H1 (cell line): ENCODE data around the gene NCK2. TPM values are rescaled to one million over a fixed set of nuclear protein-coding genes. Genes with fewer than 3 reads are reported as not detected.

Experiments used
- CTCF ChIA-PET: fragments of 300-600 bp; sonication (Branson Sonifier 250); formaldehyde crosslinking; loops from one replicate; lab custom pipeline; 2021; ENCODE audit not compliant: partially characterized antibody; lab: Charles Lee
- POLR2A ChIA-PET: fragments of 300-600 bp; sonication (Branson Sonifier 250); formaldehyde crosslinking; loops from one replicate; lab custom pipeline; 2021; ENCODE audit warnings: inconsistent platforms; ENCODE audit not compliant: partially characterized antibody; lab: Charles Lee
- DNase-seq, 2 experiments: peaks; one replicate each; pipeline versions ENCODE4 v3.0.0 to v3.0.0-alpha.2; 2010 to 2022; ENCODE audit warnings: low spot score in 2 of 2, low read depth in 1 of 2, mixed read lengths in 1 of 2
- FAIRE-seq: peaks from 2 replicates; lab custom pipeline; 2011; peaks lifted over from hg19 to GRCh38; lab: Jason Lieb, UNC
- H2AFZ ChIP-seq: 2 replicates; pipeline ENCODE4 v1.8.1; 2012; ENCODE audit warnings: low read length, inconsistent platforms
- H2AK5ac ChIP-seq: 2 replicates; pipeline ENCODE4 v1.6.1; 2013; ENCODE audit warnings: low read depth, low read length
- H2BK120ac ChIP-seq: replicated peaks from 2 replicates; pipeline ENCODE3; 2013; ENCODE audit warnings: low read depth, low read length, inconsistent platforms
- H2BK12ac ChIP-seq: 2 replicates; pipeline ENCODE4 v1.6.1; 2013; ENCODE audit warnings: low read depth, low read length
- H2BK15ac ChIP-seq: 2 replicates; pipeline ENCODE4 v1.6.1; 2013; ENCODE audit warnings: low read length
- H2BK20ac ChIP-seq: 2 replicates; pipeline ENCODE4 v1.6.1; 2013; ENCODE audit warnings: low read length
- H2BK5ac ChIP-seq: 2 replicates; pipeline ENCODE4 v1.6.1; 2013; ENCODE audit warnings: low read depth, low read length
- H3K14ac ChIP-seq: 2 replicates; pipeline ENCODE4 v1.6.1; 2013; ENCODE audit warnings: inconsistent platforms; ENCODE audit not compliant: insufficient read length
- H3K18ac ChIP-seq: 2 replicates; pipeline ENCODE4 v1.6.1; 2013; ENCODE audit warnings: low read length; ENCODE audit errors: extremely low read depth
- H3K23ac ChIP-seq: 2 replicates; pipeline ENCODE4 v1.6.1; 2013; ENCODE audit warnings: inconsistent platforms; ENCODE audit not compliant: insufficient read length
- H3K23me2 ChIP-seq: 2 replicates; pipeline ENCODE4 v1.6.1; 2013; ENCODE audit warnings: low read depth, low read length
- H3K27ac ChIP-seq: 2 replicates; pipeline ENCODE4 v1.6.1; 2011; ENCODE audit warnings: low read depth, low read length, inconsistent platforms
- H3K27me3 ChIP-seq, 4 experiments: replicated peaks in 1 of 4; 1 replicate in 1 of 4; 2 replicates in 3 of 4; pipeline versions ENCODE4 v1.6.1 to v1.8.1; 2011 to 2013; ENCODE audit warnings: low read length in 3 of 4, mild to moderate bottlenecking in 3 of 4, inconsistent platforms in 2 of 4, mixed read lengths in 2 of 4, moderate library complexity in 1 of 4; ENCODE audit not compliant: control insufficient read depth in 3 of 4, insufficient read depth in 3 of 4; ENCODE audit errors: extremely low read depth in 1 of 4
- H3K36me3 ChIP-seq, 4 experiments: 2 replicates each; pipeline versions ENCODE4 v1.6.1 to v1.8.1; 2011 to 2013; ENCODE audit warnings: mild to moderate bottlenecking in 4 of 4, low read length in 3 of 4, moderate library complexity in 2 of 4, control low read depth in 1 of 4, inconsistent platforms in 1 of 4; ENCODE audit not compliant: insufficient read depth in 4 of 4, control insufficient read depth in 2 of 4
- H3K4ac ChIP-seq: replicated peaks from 2 replicates; pipeline ENCODE3; 2013; ENCODE audit warnings: low read length, low read depth, mixed read lengths, inconsistent platforms; ENCODE audit not compliant: insufficient read length
- H3K4me1 ChIP-seq, 4 experiments: replicated peaks in 1 of 4; 1 replicate in 1 of 4; 2 replicates in 3 of 4; pipeline versions ENCODE4 v1.6.1 to v1.8.1; 2011 to 2013; ENCODE audit warnings: low read length in 3 of 4, inconsistent platforms in 2 of 4, mixed read lengths in 1 of 4; ENCODE audit not compliant: insufficient read depth in 4 of 4, control insufficient read depth in 3 of 4
- H3K4me2 ChIP-seq, 2 experiments: 2 replicates each; pipeline versions ENCODE4 v1.6.1 to v1.8.1; 2011 to 2013; ENCODE audit warnings: low read depth in 2 of 2, low read length in 2 of 2, control low read depth in 1 of 2, inconsistent platforms in 1 of 2, mild to moderate bottlenecking in 1 of 2; ENCODE audit not compliant: insufficient read depth in 1 of 2
- H3K4me3 ChIP-seq, 4 experiments: fragments of 200-600, 300-600 bp in 1 of 4; sonication (generic), shearing (Covaris generic), sonication (Bioruptor Twin) in 1 of 4; 2 replicates each; pipeline versions ENCODE4 v1.5.1 to v1.8.1; 2011 to 2016; ENCODE audit warnings: low read length in 4 of 4, low read depth in 3 of 4, control low read depth in 2 of 4, inconsistent platforms in 2 of 4, mild to moderate bottlenecking in 2 of 4, mixed read lengths in 1 of 4, moderate library complexity in 1 of 4; ENCODE audit not compliant: insufficient read depth in 2 of 4; ENCODE audit errors: extremely low read depth in 1 of 4
- H3K56ac ChIP-seq: replicated peaks from 2 replicates; pipeline ENCODE3; 2013; ENCODE audit warnings: low read depth, mild to moderate bottlenecking, mixed read lengths, low read length, inconsistent platforms; ENCODE audit not compliant: insufficient read length
- H3K79me1 ChIP-seq: 2 replicates; pipeline ENCODE4 v1.6.1; 2013; ENCODE audit warnings: low read depth, low read length, control low read depth
- H3K79me2 ChIP-seq, 2 experiments: 2 replicates each; pipeline versions ENCODE4 v1.6.1 to v1.8.1; 2012 to 2013; ENCODE audit warnings: low read length in 2 of 2, mild to moderate bottlenecking in 2 of 2, inconsistent platforms in 1 of 2; ENCODE audit not compliant: insufficient read depth in 2 of 2, control insufficient read depth in 1 of 2
- H3K9ac ChIP-seq, 4 experiments: replicated peaks in 1 of 4; 1 replicate in 1 of 4; 2 replicates in 3 of 4; pipeline versions ENCODE4 v1.6.1 to v1.8.1; 2011 to 2013; ENCODE audit warnings: low read depth in 3 of 4, low read length in 3 of 4, control low read depth in 2 of 4, mild to moderate bottlenecking in 2 of 4, moderate library complexity in 2 of 4, inconsistent platforms in 1 of 4; ENCODE audit errors: extremely low read depth in 1 of 4
- H3K9me3 ChIP-seq, 2 experiments: 2 replicates each; pipeline versions ENCODE4 v1.6.1 to v1.8.1; 2012 to 2013; ENCODE audit warnings: mild to moderate bottlenecking in 2 of 2, moderate library complexity in 2 of 2, control low read depth in 1 of 2, inconsistent platforms in 1 of 2, low read depth in 1 of 2, low read length in 1 of 2, mixed read lengths in 1 of 2; ENCODE audit not compliant: insufficient read depth in 2 of 2
- H4K20me1 ChIP-seq, 2 experiments: replicated peaks in 1 of 2; 2 replicates each; pipeline versions ENCODE3 to v1.8.1; 2011 to 2013; ENCODE audit warnings: inconsistent platforms in 2 of 2, low read length in 2 of 2, mild to moderate bottlenecking in 1 of 2; ENCODE audit not compliant: insufficient read depth in 2 of 2, control insufficient read depth in 1 of 2
- H4K5ac ChIP-seq: 2 replicates; pipeline ENCODE4 v1.6.1; 2013; ENCODE audit warnings: low read length, low read depth, mixed read lengths, inconsistent platforms; ENCODE audit not compliant: insufficient read length
- H4K8ac ChIP-seq: 2 replicates; pipeline ENCODE4 v1.8.0; 2013; ENCODE audit warnings: mild to moderate bottlenecking, moderate library complexity, low read length, inconsistent platforms; ENCODE audit not compliant: insufficient read depth; ENCODE audit errors: extremely low read depth
- H4K91ac ChIP-seq: replicated peaks from 2 replicates; pipeline ENCODE3; 2013; ENCODE audit warnings: low read length, mixed read lengths, inconsistent platforms; ENCODE audit not compliant: insufficient read length
- GABPA ChIP-seq: IDR thresholded peaks from 2 replicates; pipeline ENCODE4 v1.6.1; 2011; ENCODE audit warnings: mild to moderate bottlenecking, low read length, moderate library complexity, borderline replicate concordance; ENCODE audit not compliant: insufficient read depth
- POU5F1 ChIP-seq: IDR thresholded peaks from 2 replicates; pipeline ENCODE4 v1.6.1; 2011; ENCODE audit warnings: low read depth, mild to moderate bottlenecking, low read length, moderate library complexity
- SIN3A ChIP-seq, 2 experiments: IDR thresholded peaks in 1 of 2; conservative IDR thresholded peaks in 1 of 2; 2 replicates each; pipeline ENCODE4 v1.6.1; 2011 to 2012; ENCODE audit warnings: low read length in 2 of 2, improper control_type of control experiment in 1 of 2, low read depth in 1 of 2, mild to moderate bottlenecking in 1 of 2
- SUZ12 ChIP-seq: fragments of 200-600 bp; sonication (generic); IDR thresholded peaks from 2 replicates; pipeline ENCODE4 v1.6.1; 2012; ENCODE audit warnings: mild to moderate bottlenecking, inconsistent platforms, low read length, moderate library complexity, mixed read lengths
- YY1 ChIP-seq: IDR thresholded peaks from 2 replicates; pipeline ENCODE4 v1.6.1; 2011; ENCODE audit warnings: low read depth, mild to moderate bottlenecking, low read length
- WGBS, 2 experiments: shearing (Covaris generic) in 1 of 2; methylation state at CpG; one replicate each; pipeline versions ENCODE4 v1.1.6 to v1.1.7; 2013 to 2015; ENCODE audit warnings: low lambda C conversion rate in 2 of 2, mixed read lengths in 2 of 2, inconsistent platforms in 1 of 2, low coverage in 1 of 2, missing lambda C conversion rate in 1 of 2; ENCODE audit not compliant: insufficient replicate concordance in 2 of 2, insufficient coverage in 1 of 2, insufficient read length in 1 of 2; ENCODE audit errors: extremely low coverage in 1 of 2, missing lambda C conversion rate in 1 of 2; 5-methylcytosine and 5-hydroxymethylcytosine counted together
- polyA plus RNA-seq, 7 experiments: library from polyadenylated mRNA; depleted of rRNA in 3 of 7; stranded (reverse) in 5 of 7; unstranded in 2 of 7; fragments of >200 nt in 5 of 7; fragments of 200-250 nt in 2 of 7; gene quantifications; 1 replicate in 5 of 7; 2 replicates in 1 of 7; 4 replicates in 1 of 7; pipeline versions ENCODE4 v1.2.1 to v1.2.3, GENCODE V29; 2011 to 2013; ENCODE audit warnings: missing spikeins in 2 of 7, mixed read lengths in 2 of 7
- total RNA-seq: library from RNA; stranded (reverse); fragmentation: NEBNext Ultra II Directional; extraction: Animal tissue kit (Norgen Biotek cat#: 25700); gene quantifications from 2 replicates; pipeline ENCODE4 v1.2.1, GENCODE V29; 2021

NCK2 gene
- total and polyA plus RNA-seq, 2 of the 8 experiments (the other 6 are each of a cell fraction or from before 2014, with no cell fraction given): 30.3 to 65.7 TPM

DNA sequence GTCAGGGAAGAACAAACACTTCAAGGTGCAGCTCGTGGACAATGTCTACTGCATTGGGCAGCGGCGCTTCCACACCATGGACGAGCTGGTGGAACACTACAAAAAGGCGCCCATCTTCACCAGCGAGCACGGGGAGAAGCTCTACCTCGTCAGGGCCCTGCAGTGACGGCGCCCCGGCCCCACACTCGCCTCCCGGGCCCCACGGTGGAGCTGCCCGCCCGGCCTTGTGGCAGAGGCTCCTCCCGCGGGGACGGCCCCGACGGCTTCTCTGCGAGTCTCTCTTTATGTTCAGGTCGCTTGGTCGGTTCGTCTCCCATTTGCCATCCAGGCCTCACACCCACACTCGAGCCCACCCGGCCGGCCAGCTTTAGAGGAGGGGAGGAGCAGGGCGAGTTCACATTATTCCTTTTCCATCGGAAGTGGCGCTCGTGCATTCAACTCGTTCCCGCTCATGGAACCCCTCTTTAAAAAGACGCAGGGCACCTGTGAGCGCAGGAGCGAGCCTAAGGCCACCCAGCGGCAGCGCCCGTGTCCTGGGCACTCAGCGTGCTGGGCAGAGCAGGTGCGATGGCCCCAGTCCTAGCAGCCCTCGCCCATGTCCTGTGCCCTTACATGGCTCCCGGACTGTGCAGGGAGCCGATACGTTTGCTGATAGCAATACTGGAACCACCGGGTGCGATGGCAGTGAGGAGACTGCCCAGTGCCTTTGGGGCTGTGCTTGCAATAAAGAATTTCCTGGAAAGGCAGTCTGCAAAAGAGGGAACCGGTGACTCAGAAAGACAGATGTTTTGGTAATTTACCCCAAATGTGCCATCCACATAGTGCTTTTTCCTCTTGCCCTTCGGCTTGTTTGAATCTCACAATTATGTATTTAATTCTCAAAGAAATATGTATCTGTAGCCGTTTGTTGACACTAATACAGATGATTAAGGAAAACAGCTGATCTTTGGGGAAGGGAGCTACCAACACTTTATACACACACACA is 148.6 kb downstream of the NCK2 start:
- Histone ChIP-seq H2BK15ac (no peak overlapping the region), H2BK120ac (no peak overlapping the region), H3K4ac (no peak overlapping the region), H4K8ac (peak overlapping the region; percentile 58; the same call in 1 of the 2 replicates), H4K5ac (no peak overlapping the region), H3K4me3 (no peak overlapping the region), H3K23ac (no peak overlapping the region), H4K91ac (no peak overlapping the region), H4K20me1 (peaks cover 1 to 2% of the 10 kb centered on the region in 2 experiments), H3K4me2 (no peak overlapping the region), H2BK5ac (no peak overlapping the region), H3K36me3 (peaks cover 0 to 12% (median 3%) of the 10 kb centered on the region in 4 experiments; a peak in 5 of 8 replicates), H3K9me3 (peaks cover 10 to 15% of the 10 kb centered on the region in 2 experiments; a peak in 3 of 4 replicates), H3K4me1 (peaks cover 2 to 6% (median 2%) of the 10 kb centered on the region in 4 experiments; a peak in 5 of 7 replicates), H3K23me2 (0 out of 2 replicates have a peak, but pooled peaks cover 2% of the 10 kb centered on the region), H3K79me1 (peaks cover 3% of the 10 kb centered on the region), H3K18ac (no peak overlapping the region), H3K56ac (no peak overlapping the region), H3K14ac (no peak overlapping the region), H3K27me3 (no peaks in the 10 kb centered on the region), H2AK5ac (no peak overlapping the region), H2AFZ (no peak overlapping the region), H3K79me2 (peaks cover 0 to 22% of the 10 kb centered on the region in 2 experiments; a peak in 2 of 4 replicates), H3K27ac (no peak overlapping the region), H2BK12ac (no peak overlapping the region), H2BK20ac (no peak overlapping the region), H3K9ac (no peak overlapping the region)
- DNase-seq (no peak), FAIRE-seq (no peak)
- 94% methylated on average over 49 of the region's 51 CpGs; no CpG with 5 or more reads in 1 of the 2 experiments for WGBS, 2 experiments
- CTCF ChIA-PET: no interaction called here
- POLR2A ChIA-PET: no interaction called here
- TF ChIP-seq SIN3A (conservative IDR thresholded peaks at IDR 0.05 in 1 of 2, IDR thresholded peaks at IDR 0.05 in 1 of 2; ENCODE audit: low read depth in 1 of 2, low read length in 2 of 2) (no peak), GABPA (no peak), YY1 (no peak), POU5F1 (no peak), SUZ12 (no peak)
